IMR-90 (cell line): Measurements from ENCODE around the gene PRKCH. TPM values are rescaled to one million over a fixed set of nuclear protein-coding genes. Genes with fewer than 3 reads are reported as not detected.

Experiments used
- ATAC-seq: fragments of 200-7000 bp; cut with Tn5 transposase; 2 replicates; pipeline ENCODE4 v1.9.1; 2020; ENCODE audit warnings: low read depth, mild to moderate bottlenecking, moderate library complexity
- BruUV-seq: library from RNA; stranded (reverse); fragments of 400-500 nt; replicated peaks from 2 replicates; lab custom pipeline; 2021; lab: Mats Ljungman, UMichigan
- CTCF ChIA-PET: fragments of 300-600 bp; formaldehyde crosslinking; extraction: SDS; loops from one replicate; lab custom pipeline; 2021; ENCODE audit warnings: antibody characterized with exemption; lab: Yijun Ruan, JAX
- POLR2A ChIA-PET: fragments of 300-600 bp; sonication (Branson Sonifier 250); formaldehyde crosslinking; loops from one replicate; lab custom pipeline; 2022; ENCODE audit warnings: antibody characterized with exemption; ENCODE audit not compliant: unreplicated experiment; lab: Charles Lee
- DNase-seq: peaks from one replicate; pipeline ENCODE4 v3.0.0; 2013
- H2AFZ ChIP-seq: replicated peaks from 2 replicates; pipeline ENCODE3; 2013; ENCODE audit warnings: low read length, mild to moderate bottlenecking; ENCODE audit not compliant: poor library complexity
- H2AK5ac ChIP-seq: 2 replicates; pipeline ENCODE4 v1.6.1; 2013; ENCODE audit warnings: low read depth, low read length, inconsistent platforms
- H2AK9ac ChIP-seq: replicated peaks from 2 replicates; pipeline ENCODE3; 2013; ENCODE audit warnings: mild to moderate bottlenecking, low read depth, low read length, moderate library complexity; ENCODE audit not compliant: poor library complexity
- H2BK120ac ChIP-seq: 2 replicates; pipeline ENCODE4 v1.6.1; 2013; ENCODE audit warnings: low read depth, low read length, inconsistent platforms
- H2BK15ac ChIP-seq: 3 replicates; pipeline ENCODE4 v1.6.1; 2013; ENCODE audit warnings: low read depth, low read length, inconsistent platforms
- H2BK20ac ChIP-seq: 2 replicates; pipeline ENCODE4 v1.6.1; 2013; ENCODE audit warnings: low read depth, mild to moderate bottlenecking, inconsistent platforms, low read length, moderate library complexity
- H2BK5ac ChIP-seq: 2 replicates; pipeline ENCODE4 v1.6.1; 2013; ENCODE audit warnings: mild to moderate bottlenecking, low read depth, low read length, inconsistent platforms; ENCODE audit not compliant: poor library complexity, severe bottlenecking
- H3K14ac ChIP-seq: replicated peaks from 2 replicates; pipeline ENCODE4 v1.6.1; 2013; ENCODE audit warnings: low read depth, low read length, inconsistent platforms
- H3K18ac ChIP-seq: 2 replicates; pipeline ENCODE4 v1.6.1; 2013; ENCODE audit warnings: low read depth, low read length, control low read depth
- H3K23ac ChIP-seq: 2 replicates; pipeline ENCODE4 v1.6.1; 2013; ENCODE audit warnings: low read depth, low read length, inconsistent platforms
- H3K27ac ChIP-seq: 2 replicates; pipeline ENCODE4 v1.5.1; 2013; ENCODE audit warnings: mild to moderate bottlenecking, control low read depth, low read length; ENCODE audit not compliant: insufficient read depth
- H3K27me3 ChIP-seq: 2 replicates; pipeline ENCODE4 v1.6.1; 2013; ENCODE audit warnings: low read length; ENCODE audit not compliant: control insufficient read depth, insufficient read depth
- H3K36me3 ChIP-seq: 2 replicates; pipeline ENCODE4 v1.6.1; 2013; ENCODE audit warnings: low read length, mixed read lengths; ENCODE audit not compliant: control insufficient read depth, insufficient read depth
- H3K4ac ChIP-seq: 2 replicates; pipeline ENCODE4 v1.6.1; 2013; ENCODE audit warnings: low read depth, low read length, inconsistent platforms
- H3K4me1 ChIP-seq: 2 replicates; pipeline ENCODE4 v1.6.1; 2013; ENCODE audit warnings: low read length, mixed read lengths; ENCODE audit not compliant: control insufficient read depth, insufficient read depth
- H3K4me2 ChIP-seq: 2 replicates; pipeline ENCODE4 v1.6.1; 2013; ENCODE audit warnings: low read depth, mild to moderate bottlenecking, control low read depth, low read length, moderate library complexity
- H3K4me3 ChIP-seq: 2 replicates; pipeline ENCODE4 v1.5.1; 2013; ENCODE audit warnings: low read depth, mild to moderate bottlenecking, control low read depth, low read length, moderate library complexity; ENCODE audit not compliant: insufficient read depth
- H3K56ac ChIP-seq: 2 replicates; pipeline ENCODE4 v1.6.1; 2013; ENCODE audit warnings: low read length, inconsistent platforms; ENCODE audit not compliant: insufficient read depth; ENCODE audit errors: extremely low read depth
- H3K79me1 ChIP-seq, 2 experiments: 2 replicates each; pipeline ENCODE4 v1.6.1; 2013; ENCODE audit warnings: low read length in 2 of 2, inconsistent platforms in 1 of 2, low read depth in 1 of 2
- H3K9ac ChIP-seq: 2 replicates; pipeline ENCODE4 v1.6.1; 2013; ENCODE audit warnings: low read depth, low read length, control low read depth
- H3K9me1 ChIP-seq: 2 replicates; pipeline ENCODE4 v1.6.1; 2013; ENCODE audit warnings: low read length, inconsistent platforms; ENCODE audit not compliant: insufficient read depth
- H3K9me3 ChIP-seq: 2 replicates; pipeline ENCODE4 v1.6.1; 2013; ENCODE audit warnings: low read length; ENCODE audit not compliant: control insufficient read depth, insufficient read depth
- H4K20me1 ChIP-seq: 2 replicates; pipeline ENCODE4 v1.6.1; 2013; ENCODE audit warnings: low read length, inconsistent platforms; ENCODE audit not compliant: insufficient read depth
- H4K5ac ChIP-seq: 2 replicates; pipeline ENCODE4 v1.6.1; 2013; ENCODE audit warnings: mild to moderate bottlenecking, low read depth, low read length, control low read depth
- H4K8ac ChIP-seq, 2 experiments: 2 replicates each; pipeline ENCODE4 v1.6.1; 2013; ENCODE audit warnings: low read depth in 2 of 2, low read length in 2 of 2, control low read depth in 1 of 2, inconsistent platforms in 1 of 2
- H4K91ac ChIP-seq: 2 replicates; pipeline ENCODE4 v1.6.1; 2013; ENCODE audit warnings: low read depth, low read length, inconsistent platforms; ENCODE audit not compliant: insufficient read depth
- CEBPB ChIP-seq: IDR thresholded peaks from 2 replicates; pipeline ENCODE4 v1.6.1; 2012; ENCODE audit warnings: low read depth, low read length, improper control_type of control experiment
- CHD1 ChIP-seq: IDR thresholded peaks from 2 replicates; pipeline ENCODE4 v1.6.1; 2012; ENCODE audit warnings: low read depth, low read length, improper control_type of control experiment
- CTCF ChIP-seq: conservative IDR thresholded peaks from 2 replicates; pipeline ENCODE4 v1.5.1; 2012; ENCODE audit warnings: mild to moderate bottlenecking, low read depth, low read length, improper control_type of control experiment
- ELK1 ChIP-seq: fragments of 150-350 bp; IDR thresholded peaks from 2 replicates; pipeline ENCODE4 v1.6.1; 2016; ENCODE audit warnings: low read depth, mild to moderate bottlenecking, low read length, moderate library complexity, borderline replicate concordance
- FOS ChIP-seq: fragments of 150-350 bp; IDR thresholded peaks from 2 replicates; pipeline ENCODE4 v1.6.1; 2016; ENCODE audit warnings: low read depth, low read length
- MAFK ChIP-seq: IDR thresholded peaks from 2 replicates; pipeline ENCODE4 v1.6.1; 2012; ENCODE audit warnings: low read depth, low read length, improper control_type of control experiment
- MAZ ChIP-seq: IDR thresholded peaks from 2 replicates; pipeline ENCODE4 v1.6.1; 2012; ENCODE audit warnings: low read depth, mild to moderate bottlenecking, low read length, improper control_type of control experiment, moderate library complexity, borderline replicate concordance
- NFE2L2 ChIP-seq: fragments of 150-350 bp; IDR thresholded peaks from 2 replicates; pipeline ENCODE4 v1.6.1; 2016; ENCODE audit warnings: low read depth, mild to moderate bottlenecking, low read length
- POLR2A ChIP-seq: IDR thresholded peaks from 2 replicates; pipeline ENCODE4 v1.6.1; 2012; ENCODE audit warnings: mild to moderate bottlenecking, low read depth, low read length
- RAD21 ChIP-seq: IDR thresholded peaks from 2 replicates; pipeline ENCODE4 v1.6.1; 2012; ENCODE audit warnings: low read length, improper control_type of control experiment
- RFX5 ChIP-seq: IDR thresholded peaks from 2 replicates; pipeline ENCODE4 v1.8.0; 2012; ENCODE audit warnings: low read depth, mild to moderate bottlenecking, low read length, moderate library complexity
- USF2 ChIP-seq: fragments of 150-350 bp; IDR thresholded peaks from 2 replicates; pipeline ENCODE4 v1.6.1; 2017; ENCODE audit warnings: mild to moderate bottlenecking, antibody characterized with exemption, low read length, low read depth
- WGBS, 2 experiments: methylation state at CpG; one replicate each; pipeline versions ENCODE4 v1.1.5 to v1.1.7; 2013; ENCODE audit warnings: missing lambda C conversion rate in 2 of 2; ENCODE audit not compliant: insufficient read length in 1 of 2; ENCODE audit errors: extremely low coverage in 2 of 2; 5-methylcytosine and 5-hydroxymethylcytosine counted together
- dilution Hi-C: fragments of 300-500 bp; cut with HindIII; formaldehyde crosslinking; loops from one replicate; pipeline ENCODE4 v1.14.3; 2018; ENCODE audit warnings: low sequenced_read_pairs; ENCODE audit not compliant: unreplicated experiment
- in situ Hi-C: fragments of 300-500 bp; cut with MboI; formaldehyde crosslinking; loops from 3 replicates; pipeline ENCODE4 v1.14.3; 2019; ENCODE audit warnings: low sequenced_read_pairs, inconsistent platforms, mixed read lengths
- intact Hi-C: fragments of 100-400 bp; cut with micrococcal nuclease; formaldehyde crosslinking; loops from 2 replicates; pipeline ENCODE4 v1.10.0; 2022
- polyA plus RNA-seq, 3 experiments: library from polyadenylated mRNA; depleted of rRNA; stranded (reverse); fragments of >200 nt; gene quantifications; 2 replicates each; pipeline ENCODE4 v1.2.3, GENCODE V29; 2012; ENCODE audit warnings: low replicate concordance in 1 of 3
- total RNA-seq: library from RNA; depleted of rRNA; stranded (reverse); fragments of >200 nt; gene quantifications from 2 replicates; pipeline ENCODE4 v1.2.3, GENCODE V29; 2012

The PRKCH gene
- total and polyA plus RNA-seq, 2 of the 4 experiments (the other 2 are of a cell fraction) = 1.6 to 2.3 TPM

- Histone ChIP-seq H3K79me1 (peaks cover 13 to 62% of the 10 kb centered on the region in 2 experiments; a peak in 3 of 4 replicates), H3K4me2 (peak overlapping the region; percentile 1; the same call in 1 of the 2 replicates), H2BK15ac (peak overlapping the region; percentile 86), H3K4me1 (peaks cover 69% of the 10 kb centered on the region), H2AFZ (peak overlapping the region; percentile 79), H3K27ac (peak overlapping the region; percentile 94), H2AK5ac (peak overlapping the region; percentile 98), H3K9ac (peak overlapping the region; percentile 74), H2BK20ac (peak overlapping the region; percentile 91), H2BK120ac (peak overlapping the region; percentile 100), H4K91ac (peak overlapping the region; percentile 96), H3K9me3 (no peaks in the 10 kb centered on the region), H3K23ac (peak overlapping the region; percentile 86), H2BK5ac (peak overlapping the region; percentile 91), H3K14ac (peak overlapping the region; percentile 89), H4K8ac (peak overlapping the region; percentile 96 to 97), H3K56ac (peak overlapping the region; percentile 96), H4K20me1 (no peaks in the 10 kb centered on the region), H3K4me3 (no peak overlapping the region), H2AK9ac (peak overlapping the region; percentile 87), H3K27me3 (no peaks in the 10 kb centered on the region), H3K9me1 (peaks cover 41% of the 10 kb centered on the region), H3K36me3 (no peaks in the 10 kb centered on the region), H3K18ac (peak overlapping the region; percentile 84), H4K5ac (peak overlapping the region; percentile 74), H3K4ac (peak overlapping the region; percentile 96)
- WGBS, 2 experiments = 100% methylated on average over 1 of the region's 6 CpGs; no CpG with 5 or more reads in 1 of the 2 experiments
- in situ Hi-C loops = loop anchor here (5.0 to 25.0 kb wide), 2 partner anchors 92 to 927 kb away; partner anchors contain the start of gene SIX1
- no peak for ATAC-seq
- ChIA-PET CTCF (interaction anchor here (1.1 kb wide), 1 partner anchor 131 kb away, joined by 4 read pairs; the partner anchor contains the start of gene HIF1A), POLR2A (interaction anchor here (0.6 to 1.6 kb wide), 3 partner anchors 93 to 551 kb away, joined by 3 to 9 read pairs (median 3); no protein-coding TSS in a partner anchor)
- no TSS peak for BruUV-seq
- intact Hi-C loops = loop anchor here (2.0 to 5.0 kb wide), 2 partner anchors 45 to 188 kb away; no protein-coding TSS in a partner anchor
- DNase-seq = no peak
- dilution Hi-C loops = no loop called here
- TF ChIP-seq MAZ (no peak), POLR2A (no peak; the same call in 1 of the 2 replicates), MAFK (no peak), CHD1 (no peak), ELK1 (no peak), CTCF (no peak), FOS (no peak), RFX5 (no peak), USF2 (no peak), RAD21 (no peak), CEBPB (no peak), NFE2L2 (no peak)
Observed at GRCh38 chr14:61563880-61564617, 242.7 kb downstream of the PRKCH start.
